H1 (cell line): ENCODE results near the gene DACT1. TPM values are rescaled to one million over a fixed set of nuclear protein-coding genes. Genes with fewer than 3 reads are reported as not detected.

Experiments
- CTCF ChIA-PET: fragments of 300-600 bp; sonication (Branson Sonifier 250); formaldehyde crosslinking; loops from one replicate; lab custom pipeline; 2021; ENCODE audit not compliant: partially characterized antibody; lab: Charles Lee
- POLR2A ChIA-PET: fragments of 300-600 bp; sonication (Branson Sonifier 250); formaldehyde crosslinking; loops from one replicate; lab custom pipeline; 2021; ENCODE audit warnings: inconsistent platforms; ENCODE audit not compliant: partially characterized antibody; lab: Charles Lee
- DNase-seq, 2 experiments: peaks; one replicate each; pipeline versions ENCODE4 v3.0.0 to v3.0.0-alpha.2; 2010 to 2022; ENCODE audit warnings: low spot score in 2 of 2, low read depth in 1 of 2, mixed read lengths in 1 of 2
- FAIRE-seq: peaks from 2 replicates; lab custom pipeline; 2011; peaks lifted over from hg19 to GRCh38; lab: Jason Lieb, UNC
- H2AFZ ChIP-seq: 2 replicates; pipeline ENCODE4 v1.8.1; 2012; ENCODE audit warnings: low read length, inconsistent platforms
- H2AK5ac ChIP-seq: 2 replicates; pipeline ENCODE4 v1.6.1; 2013; ENCODE audit warnings: low read depth, low read length
- H2BK120ac ChIP-seq: replicated peaks from 2 replicates; pipeline ENCODE3; 2013; ENCODE audit warnings: low read depth, low read length, inconsistent platforms
- H2BK12ac ChIP-seq: 2 replicates; pipeline ENCODE4 v1.6.1; 2013; ENCODE audit warnings: low read depth, low read length
- H2BK15ac ChIP-seq: 2 replicates; pipeline ENCODE4 v1.6.1; 2013; ENCODE audit warnings: low read length
- H2BK20ac ChIP-seq: 2 replicates; pipeline ENCODE4 v1.6.1; 2013; ENCODE audit warnings: low read length
- H2BK5ac ChIP-seq: 2 replicates; pipeline ENCODE4 v1.6.1; 2013; ENCODE audit warnings: low read depth, low read length
- H3K14ac ChIP-seq: 2 replicates; pipeline ENCODE4 v1.6.1; 2013; ENCODE audit warnings: inconsistent platforms; ENCODE audit not compliant: insufficient read length
- H3K18ac ChIP-seq: 2 replicates; pipeline ENCODE4 v1.6.1; 2013; ENCODE audit warnings: low read length; ENCODE audit errors: extremely low read depth
- H3K23ac ChIP-seq: 2 replicates; pipeline ENCODE4 v1.6.1; 2013; ENCODE audit warnings: inconsistent platforms; ENCODE audit not compliant: insufficient read length
- H3K23me2 ChIP-seq: 2 replicates; pipeline ENCODE4 v1.6.1; 2013; ENCODE audit warnings: low read depth, low read length
- H3K27ac ChIP-seq: 2 replicates; pipeline ENCODE4 v1.6.1; 2011; ENCODE audit warnings: low read depth, low read length, inconsistent platforms
- H3K27me3 ChIP-seq, 4 experiments: replicated peaks in 1 of 4; 1 replicate in 1 of 4; 2 replicates in 3 of 4; pipeline versions ENCODE4 v1.6.1 to v1.8.1; 2011 to 2013; ENCODE audit warnings: low read length in 3 of 4, mild to moderate bottlenecking in 3 of 4, inconsistent platforms in 2 of 4, mixed read lengths in 2 of 4, moderate library complexity in 1 of 4; ENCODE audit not compliant: control insufficient read depth in 3 of 4, insufficient read depth in 3 of 4; ENCODE audit errors: extremely low read depth in 1 of 4
- H3K36me3 ChIP-seq, 4 experiments: 2 replicates each; pipeline versions ENCODE4 v1.6.1 to v1.8.1; 2011 to 2013; ENCODE audit warnings: mild to moderate bottlenecking in 4 of 4, low read length in 3 of 4, moderate library complexity in 2 of 4, control low read depth in 1 of 4, inconsistent platforms in 1 of 4; ENCODE audit not compliant: insufficient read depth in 4 of 4, control insufficient read depth in 2 of 4
- H3K4ac ChIP-seq: replicated peaks from 2 replicates; pipeline ENCODE3; 2013; ENCODE audit warnings: low read length, low read depth, mixed read lengths, inconsistent platforms; ENCODE audit not compliant: insufficient read length
- H3K4me1 ChIP-seq, 4 experiments: replicated peaks in 1 of 4; 1 replicate in 1 of 4; 2 replicates in 3 of 4; pipeline versions ENCODE4 v1.6.1 to v1.8.1; 2011 to 2013; ENCODE audit warnings: low read length in 3 of 4, inconsistent platforms in 2 of 4, mixed read lengths in 1 of 4; ENCODE audit not compliant: insufficient read depth in 4 of 4, control insufficient read depth in 3 of 4
- H3K4me2 ChIP-seq, 2 experiments: 2 replicates each; pipeline versions ENCODE4 v1.6.1 to v1.8.1; 2011 to 2013; ENCODE audit warnings: low read depth in 2 of 2, low read length in 2 of 2, control low read depth in 1 of 2, inconsistent platforms in 1 of 2, mild to moderate bottlenecking in 1 of 2; ENCODE audit not compliant: insufficient read depth in 1 of 2
- H3K4me3 ChIP-seq, 4 experiments: fragments of 200-600, 300-600 bp in 1 of 4; sonication (generic), shearing (Covaris generic), sonication (Bioruptor Twin) in 1 of 4; 2 replicates each; pipeline versions ENCODE4 v1.5.1 to v1.8.1; 2011 to 2016; ENCODE audit warnings: low read length in 4 of 4, low read depth in 3 of 4, control low read depth in 2 of 4, inconsistent platforms in 2 of 4, mild to moderate bottlenecking in 2 of 4, mixed read lengths in 1 of 4, moderate library complexity in 1 of 4; ENCODE audit not compliant: insufficient read depth in 2 of 4; ENCODE audit errors: extremely low read depth in 1 of 4
- H3K56ac ChIP-seq: replicated peaks from 2 replicates; pipeline ENCODE3; 2013; ENCODE audit warnings: low read depth, mild to moderate bottlenecking, mixed read lengths, low read length, inconsistent platforms; ENCODE audit not compliant: insufficient read length
- H3K79me1 ChIP-seq: 2 replicates; pipeline ENCODE4 v1.6.1; 2013; ENCODE audit warnings: low read depth, low read length, control low read depth
- H3K79me2 ChIP-seq, 2 experiments: 2 replicates each; pipeline versions ENCODE4 v1.6.1 to v1.8.1; 2012 to 2013; ENCODE audit warnings: low read length in 2 of 2, mild to moderate bottlenecking in 2 of 2, inconsistent platforms in 1 of 2; ENCODE audit not compliant: insufficient read depth in 2 of 2, control insufficient read depth in 1 of 2
- H3K9ac ChIP-seq, 4 experiments: replicated peaks in 1 of 4; 1 replicate in 1 of 4; 2 replicates in 3 of 4; pipeline versions ENCODE4 v1.6.1 to v1.8.1; 2011 to 2013; ENCODE audit warnings: low read depth in 3 of 4, low read length in 3 of 4, control low read depth in 2 of 4, mild to moderate bottlenecking in 2 of 4, moderate library complexity in 2 of 4, inconsistent platforms in 1 of 4; ENCODE audit errors: extremely low read depth in 1 of 4
- H3K9me3 ChIP-seq, 2 experiments: 2 replicates each; pipeline versions ENCODE4 v1.6.1 to v1.8.1; 2012 to 2013; ENCODE audit warnings: mild to moderate bottlenecking in 2 of 2, moderate library complexity in 2 of 2, control low read depth in 1 of 2, inconsistent platforms in 1 of 2, low read depth in 1 of 2, low read length in 1 of 2, mixed read lengths in 1 of 2; ENCODE audit not compliant: insufficient read depth in 2 of 2
- H4K20me1 ChIP-seq, 2 experiments: replicated peaks in 1 of 2; 2 replicates each; pipeline versions ENCODE3 to v1.8.1; 2011 to 2013; ENCODE audit warnings: inconsistent platforms in 2 of 2, low read length in 2 of 2, mild to moderate bottlenecking in 1 of 2; ENCODE audit not compliant: insufficient read depth in 2 of 2, control insufficient read depth in 1 of 2
- H4K5ac ChIP-seq: 2 replicates; pipeline ENCODE4 v1.6.1; 2013; ENCODE audit warnings: low read length, low read depth, mixed read lengths, inconsistent platforms; ENCODE audit not compliant: insufficient read length
- H4K8ac ChIP-seq: 2 replicates; pipeline ENCODE4 v1.8.0; 2013; ENCODE audit warnings: mild to moderate bottlenecking, moderate library complexity, low read length, inconsistent platforms; ENCODE audit not compliant: insufficient read depth; ENCODE audit errors: extremely low read depth
- H4K91ac ChIP-seq: replicated peaks from 2 replicates; pipeline ENCODE3; 2013; ENCODE audit warnings: low read length, mixed read lengths, inconsistent platforms; ENCODE audit not compliant: insufficient read length
- CEBPB ChIP-seq: IDR thresholded peaks from 2 replicates; pipeline ENCODE4 v1.6.1; 2012; ENCODE audit warnings: low read depth, low read length
- CTBP2 ChIP-seq: IDR thresholded peaks from 2 replicates; pipeline ENCODE4 v1.7.0; 2011; ENCODE audit warnings: borderline replicate concordance, mild to moderate bottlenecking, moderate library complexity, mixed read lengths, low read length; ENCODE audit not compliant: insufficient read depth, insufficient read length
- GABPA ChIP-seq: IDR thresholded peaks from 2 replicates; pipeline ENCODE4 v1.6.1; 2011; ENCODE audit warnings: mild to moderate bottlenecking, low read length, moderate library complexity, borderline replicate concordance; ENCODE audit not compliant: insufficient read depth
- TBP ChIP-seq: IDR thresholded peaks from 2 replicates; pipeline ENCODE4 v1.6.1; 2011; ENCODE audit warnings: low read depth, low read length, improper control_type of control experiment
- WGBS, 2 experiments: shearing (Covaris generic) in 1 of 2; methylation state at CpG; one replicate each; pipeline versions ENCODE4 v1.1.6 to v1.1.7; 2013 to 2015; ENCODE audit warnings: low lambda C conversion rate in 2 of 2, mixed read lengths in 2 of 2, inconsistent platforms in 1 of 2, low coverage in 1 of 2, missing lambda C conversion rate in 1 of 2; ENCODE audit not compliant: insufficient replicate concordance in 2 of 2, insufficient coverage in 1 of 2, insufficient read length in 1 of 2; ENCODE audit errors: extremely low coverage in 1 of 2, missing lambda C conversion rate in 1 of 2; 5-methylcytosine and 5-hydroxymethylcytosine counted together
- polyA plus RNA-seq, 7 experiments: library from polyadenylated mRNA; depleted of rRNA in 3 of 7; stranded (reverse) in 5 of 7; unstranded in 2 of 7; fragments of >200 nt in 5 of 7; fragments of 200-250 nt in 2 of 7; gene quantifications; 1 replicate in 5 of 7; 2 replicates in 1 of 7; 4 replicates in 1 of 7; pipeline versions ENCODE4 v1.2.1 to v1.2.3, GENCODE V29; 2011 to 2013; ENCODE audit warnings: missing spikeins in 2 of 7, mixed read lengths in 2 of 7
- total RNA-seq: library from RNA; stranded (reverse); fragmentation: NEBNext Ultra II Directional; extraction: Animal tissue kit (Norgen Biotek cat#: 25700); gene quantifications from 2 replicates; pipeline ENCODE4 v1.2.1, GENCODE V29; 2021

DACT1 gene
- total and polyA plus RNA-seq, 2 of the 8 experiments (the other 6 are each of a cell fraction or from before 2014, with no cell fraction given): 3.2 to 29.8 TPM

DNA sequence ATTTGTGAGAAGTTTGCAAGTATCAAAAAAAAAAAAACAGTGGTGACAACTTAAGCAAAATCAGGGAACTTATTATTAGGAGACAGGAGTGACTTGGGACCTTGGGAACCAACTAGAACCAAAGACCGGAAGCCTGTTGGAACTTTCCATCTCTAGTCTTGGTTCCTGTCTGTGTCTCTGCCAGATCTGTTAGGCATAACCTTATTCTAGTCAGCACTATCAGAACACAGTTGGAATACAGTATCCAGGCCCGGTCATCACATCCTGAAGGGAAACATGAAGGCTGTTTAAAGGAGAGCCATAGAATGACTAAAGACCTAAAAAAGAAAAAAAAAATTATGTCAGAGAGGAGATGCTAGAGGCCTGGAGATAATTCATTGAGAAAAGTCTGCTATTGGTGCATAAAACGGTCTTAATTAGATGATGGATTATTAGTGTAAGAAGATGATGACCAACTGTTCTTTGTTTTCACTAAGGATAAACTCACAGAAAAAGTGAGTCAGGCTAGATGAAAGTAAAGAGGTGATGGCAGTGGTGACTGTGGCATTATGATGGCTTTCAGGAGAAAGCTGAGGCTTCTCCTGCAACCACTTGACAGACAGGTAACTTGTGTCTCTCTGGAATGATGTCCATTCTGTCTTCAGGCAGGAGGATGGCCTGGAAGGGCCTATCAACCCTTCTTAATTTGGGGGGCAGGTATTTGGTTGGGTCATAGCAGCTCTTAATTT, 28.2 kb downstream of the DACT1 start:
- Histone ChIP-seq H3K56ac (no peak overlapping the region), H2BK5ac (no peak overlapping the region), H3K36me3 (no peaks in the 10 kb centered on the region), H4K20me1 (no peaks in the 10 kb centered on the region), H3K14ac (no peak overlapping the region), H3K9me3 (no peaks in the 10 kb centered on the region), H3K23ac (no peak overlapping the region), H3K27ac (no peak overlapping the region), H4K8ac (no peak overlapping the region), H2BK12ac (no peak overlapping the region), H3K18ac (no peak overlapping the region), H3K79me2 (no peaks in the 10 kb centered on the region), H3K4me2 (no peak overlapping the region), H3K79me1 (no peaks in the 10 kb centered on the region), H2AK5ac (no peak overlapping the region), H4K5ac (no peak overlapping the region), H2BK20ac (no peak overlapping the region), H2AFZ (no peak overlapping the region), H3K4ac (no peak overlapping the region), H3K27me3 (no peaks in the 10 kb centered on the region), H3K4me3 (no peak overlapping the region), H4K91ac (no peak overlapping the region), H2BK120ac (no peak overlapping the region), H3K23me2 (no peaks in the 10 kb centered on the region), H3K4me1 (no peaks in the 10 kb centered on the region; a peak in 1 of 7 replicates), H2BK15ac (no peak overlapping the region), H3K9ac (no peak overlapping the region)
- WGBS, 2 experiments: 92% methylated on average over 3 of the region's 3 CpGs; no CpG with 5 or more reads in 1 of the 2 experiments
- ChIA-PET CTCF (interaction anchor here (0.6 to 1.2 kb wide), 2 partner anchors 9 to 24 kb away, joined by 3 to 5 read pairs; no protein-coding TSS in a partner anchor), POLR2A (interaction anchor here (0.6 kb wide), 1 partner anchor 21 kb away, joined by 3 read pairs; no protein-coding TSS in a partner anchor)
- no peak for DNase-seq
- no peak for FAIRE-seq
- TF ChIP-seq GABPA (no peak), TBP (no peak), CTBP2 (no peak), CEBPB (no peak)
